GM12801 (cell line): ENCODE measurements around the gene NRIP1.

ENCODE experiments used
- CTCF ChIP-seq: IDR thresholded peaks from one replicate; pipeline ENCODE4 v1.5.1; 2011; ENCODE audit warnings: control low read depth; ENCODE audit not compliant: insufficient read length; ENCODE audit errors: extremely low read depth

The NRIP1 gene

GRCh38 chr21:14952916-14953315 lies 111.9 kb downstream of the NRIP1 start:
- TF ChIP-seq CTCF: no peak

- TF ChIP-seq CTCF: no peak
Measured at GRCh38 chr21:14949603-14950002, 115.2 kb downstream of the NRIP1 start.

DNA sequence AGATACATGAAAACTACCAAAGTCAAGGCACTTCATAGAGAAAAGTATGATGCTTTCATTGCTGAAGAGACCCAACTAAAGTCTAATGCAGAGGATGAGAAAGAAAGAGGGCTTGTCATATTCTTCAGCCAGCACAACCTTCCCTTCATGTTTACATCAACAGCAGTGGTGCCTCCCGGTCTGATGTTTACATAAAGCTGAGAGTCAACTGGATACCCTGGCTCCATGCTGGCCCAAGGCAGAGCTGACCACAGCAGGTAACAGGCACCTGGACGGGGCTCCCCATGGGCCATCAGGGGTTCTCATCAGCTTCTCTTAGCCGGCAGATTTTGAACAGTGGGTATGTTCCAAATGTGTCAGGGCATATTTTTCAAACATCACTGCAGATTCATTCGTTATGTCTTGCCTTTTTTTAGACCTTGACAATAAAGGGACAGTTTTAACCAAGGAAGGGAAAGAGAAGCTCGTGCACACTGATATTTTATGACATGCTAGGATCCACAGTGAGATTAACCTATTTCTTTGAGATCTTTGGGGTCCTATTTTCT lies 117.1 kb downstream of the NRIP1 start:
- no peak for TF ChIP-seq CTCF

DNA sequence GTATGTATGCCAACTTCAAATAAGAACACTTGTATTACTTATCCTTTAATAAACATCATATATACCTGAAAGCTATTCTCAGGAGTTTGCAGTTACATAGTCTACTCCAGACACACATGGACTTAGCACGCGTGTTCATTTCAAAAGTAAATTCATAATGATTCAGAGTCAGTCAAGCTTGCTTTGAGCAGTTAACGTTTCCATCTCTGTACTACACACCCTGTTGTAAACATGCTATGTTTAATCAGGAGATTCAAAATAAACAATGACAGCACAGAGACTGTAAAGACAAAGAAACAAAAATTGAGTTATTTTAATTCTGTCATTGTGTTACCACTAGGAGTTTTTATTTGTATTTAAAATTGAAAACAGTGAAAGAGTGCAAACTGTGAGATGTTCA lies 119.6 kb downstream of the NRIP1 start:
- TF ChIP-seq CTCF: no peak

- no peak for TF ChIP-seq CTCF
Measured at GRCh38 chr21:14943616-14944015, 121.2 kb downstream of the NRIP1 start.

GRCh38 chr21:14942801-14943490 lies 121.9 kb downstream of the NRIP1 start:
- TF ChIP-seq CTCF: no peak

- TF ChIP-seq CTCF: no peak
Measured at GRCh38 chr21:14926186-14926585, 138.6 kb downstream of the NRIP1 start.
